Lower leg skin (tissue), 3 donors: ENCODE measurements around the gene STX8.

Experiments used
- CTCF ChIP-seq, 3 donors: fragments of 450-650 bp; IDR thresholded peaks; one replicate each; pipeline ENCODE4 v1.5.1; 2016; ENCODE audit warnings: antibody characterized with exemption in 3 of 3, mild to moderate bottlenecking in 3 of 3, moderate library complexity in 2 of 3
- POLR2A ChIP-seq, 2 donors: fragments of 450-650 bp; IDR thresholded peaks; one replicate each; pipeline ENCODE4 v1.6.1; 2016 to 2017; ENCODE audit warnings: antibody characterized with exemption in 2 of 2, mild to moderate bottlenecking in 1 of 2, moderate library complexity in 1 of 2

- TF ChIP-seq POLR2A (IDR thresholded peaks at IDR 0.05) (no peak), CTCF (IDR thresholded peaks at IDR 0.05) (no peak)
These were observed 320.8 kb downstream of the STX8 start for GRCh38 chr17:9254841-9255240.
